GM21528 (cell line): Measurements from ENCODE around the gene UGT1A9.

Source experiments
- ATAC-seq: cut with Tn5 transposase; IDR thresholded peaks from one replicate; pipeline ENCODE4 v1.9.1; 2021; ENCODE audit warnings: mild to moderate bottlenecking, moderate library complexity; ENCODE audit not compliant: unreplicated experiment, low FRiP score

Gene UGT1A9

GRCh38 chr2:233813236-233814055 lies 141.7 kb downstream of the UGT1A9 start:
- ATAC-seq: no peak

- no peak for ATAC-seq
Observed at GRCh38 chr2:233814056-233814835, 142.5 kb downstream of the UGT1A9 start.

DNA sequence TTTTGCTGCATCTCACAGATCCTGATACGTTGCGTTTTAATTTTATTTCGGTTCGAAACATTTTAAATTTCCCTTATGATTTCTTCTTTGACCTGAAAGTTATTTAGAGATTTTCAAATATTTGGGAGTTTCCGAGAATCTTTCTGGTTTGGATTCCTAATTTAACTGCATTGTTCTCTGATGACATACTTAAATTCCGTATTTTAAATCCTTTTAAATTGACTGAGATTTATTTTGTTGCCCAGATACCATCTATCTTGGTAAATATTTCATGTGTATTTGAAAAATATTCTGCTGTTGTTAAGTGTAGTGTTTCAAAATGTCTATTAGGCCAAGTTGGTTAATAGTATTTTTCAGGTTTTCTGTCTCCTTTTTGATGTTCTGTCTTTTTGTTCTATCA lies 144.2 kb downstream of the UGT1A9 start:
- no peak for ATAC-seq

DNA sequence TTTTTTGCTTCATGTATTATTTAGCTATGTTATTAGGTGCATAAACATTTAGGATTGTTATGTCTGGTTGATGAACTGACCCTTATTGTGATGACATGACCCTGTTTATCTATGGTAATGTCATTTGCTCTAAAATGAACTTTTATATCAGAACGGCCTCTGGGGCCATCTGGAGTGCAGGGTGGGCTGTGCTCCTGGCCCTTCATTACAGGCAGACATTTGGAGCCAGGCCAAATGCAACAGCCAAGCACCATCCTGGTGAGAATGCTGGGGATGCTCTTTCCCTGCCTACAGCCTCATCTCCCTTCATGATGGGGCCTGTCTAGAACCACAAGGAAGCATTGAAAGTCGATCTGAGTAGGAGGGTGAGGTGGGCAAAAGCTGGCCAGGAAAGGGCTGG lies 144.6 kb downstream of the UGT1A9 start:
- ATAC-seq: no peak

DNA sequence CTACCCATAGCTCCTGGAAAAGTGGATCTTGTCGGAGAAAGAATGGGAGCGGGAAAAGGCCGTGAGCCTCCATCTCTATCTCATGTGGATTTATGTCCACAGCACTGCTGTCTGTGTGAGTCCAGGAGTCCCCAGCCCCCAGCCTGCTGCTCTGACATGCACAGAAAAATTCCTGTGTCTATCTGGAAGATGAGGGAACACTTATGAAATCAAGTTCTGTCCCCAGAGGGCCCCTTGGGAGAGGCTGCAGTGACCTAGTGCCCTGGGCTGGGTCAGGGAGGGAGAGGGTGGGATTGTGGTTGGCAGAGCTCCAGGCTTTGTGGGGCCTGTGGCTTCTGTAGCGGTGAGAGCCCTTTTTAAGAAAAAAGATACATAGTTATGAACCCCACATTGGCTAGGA lies 145.1 kb downstream of the UGT1A9 start:
- no peak for ATAC-seq

DNA sequence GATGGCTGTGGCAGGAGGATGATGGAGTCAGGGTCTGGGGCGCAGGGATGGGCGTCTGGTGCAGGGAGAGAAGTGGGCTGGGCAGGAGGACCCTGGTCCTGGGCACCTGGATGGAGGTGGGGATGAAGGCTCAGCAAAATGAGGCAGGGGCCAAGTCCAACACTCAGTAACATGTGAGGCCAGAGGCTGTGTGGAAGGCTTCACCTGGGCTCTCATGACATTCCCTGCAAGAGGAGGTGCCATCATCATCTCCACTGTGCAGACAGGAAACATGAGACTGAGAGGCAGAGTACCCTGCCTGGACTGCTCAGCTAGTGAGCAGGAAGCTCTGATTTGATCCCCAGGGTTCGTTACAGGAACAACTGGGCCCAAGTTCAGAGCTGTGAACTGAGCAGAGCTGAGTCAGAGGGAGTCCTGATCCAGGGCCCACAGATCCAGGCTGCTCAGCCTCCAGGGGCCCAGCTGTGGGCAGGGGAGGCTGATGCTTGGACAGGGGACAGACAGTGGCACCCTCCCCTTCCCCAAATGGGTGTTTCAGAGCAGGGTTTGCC lies 145.7 kb downstream of the UGT1A9 start:
- ATAC-seq: no peak

DNA sequence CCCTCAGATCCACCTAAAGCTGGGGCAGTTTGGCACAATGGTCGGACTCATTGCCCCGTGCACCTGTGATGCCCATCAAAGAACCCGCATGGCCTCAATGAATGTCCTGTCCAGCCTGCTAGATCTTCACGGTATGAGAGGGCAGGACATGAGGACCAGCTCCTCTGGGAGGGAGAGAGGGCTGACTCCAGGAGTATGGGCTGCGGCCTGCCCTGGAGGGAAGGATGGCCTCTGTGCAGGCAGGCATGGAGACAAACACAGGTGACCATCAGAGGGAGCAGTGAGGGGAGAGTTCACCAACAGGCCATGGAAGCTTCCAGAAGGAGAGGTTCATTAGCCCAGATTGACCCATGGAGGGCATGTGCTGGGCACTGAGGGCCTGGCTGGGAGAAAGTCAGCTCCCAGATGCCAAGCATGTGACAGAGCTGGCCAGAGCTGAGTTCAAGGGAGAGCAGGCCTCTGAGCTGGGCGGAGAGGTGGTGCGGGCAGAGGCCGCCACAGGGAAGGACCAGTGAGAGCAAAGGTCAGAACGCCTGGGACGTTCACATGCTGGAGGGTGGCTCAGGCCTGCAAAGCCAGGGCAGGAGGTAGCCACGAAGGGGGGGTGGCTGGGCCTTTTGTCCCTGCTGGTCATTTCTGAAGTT lies 146.4 kb downstream of the UGT1A9 start:
- no peak for ATAC-seq

DNA sequence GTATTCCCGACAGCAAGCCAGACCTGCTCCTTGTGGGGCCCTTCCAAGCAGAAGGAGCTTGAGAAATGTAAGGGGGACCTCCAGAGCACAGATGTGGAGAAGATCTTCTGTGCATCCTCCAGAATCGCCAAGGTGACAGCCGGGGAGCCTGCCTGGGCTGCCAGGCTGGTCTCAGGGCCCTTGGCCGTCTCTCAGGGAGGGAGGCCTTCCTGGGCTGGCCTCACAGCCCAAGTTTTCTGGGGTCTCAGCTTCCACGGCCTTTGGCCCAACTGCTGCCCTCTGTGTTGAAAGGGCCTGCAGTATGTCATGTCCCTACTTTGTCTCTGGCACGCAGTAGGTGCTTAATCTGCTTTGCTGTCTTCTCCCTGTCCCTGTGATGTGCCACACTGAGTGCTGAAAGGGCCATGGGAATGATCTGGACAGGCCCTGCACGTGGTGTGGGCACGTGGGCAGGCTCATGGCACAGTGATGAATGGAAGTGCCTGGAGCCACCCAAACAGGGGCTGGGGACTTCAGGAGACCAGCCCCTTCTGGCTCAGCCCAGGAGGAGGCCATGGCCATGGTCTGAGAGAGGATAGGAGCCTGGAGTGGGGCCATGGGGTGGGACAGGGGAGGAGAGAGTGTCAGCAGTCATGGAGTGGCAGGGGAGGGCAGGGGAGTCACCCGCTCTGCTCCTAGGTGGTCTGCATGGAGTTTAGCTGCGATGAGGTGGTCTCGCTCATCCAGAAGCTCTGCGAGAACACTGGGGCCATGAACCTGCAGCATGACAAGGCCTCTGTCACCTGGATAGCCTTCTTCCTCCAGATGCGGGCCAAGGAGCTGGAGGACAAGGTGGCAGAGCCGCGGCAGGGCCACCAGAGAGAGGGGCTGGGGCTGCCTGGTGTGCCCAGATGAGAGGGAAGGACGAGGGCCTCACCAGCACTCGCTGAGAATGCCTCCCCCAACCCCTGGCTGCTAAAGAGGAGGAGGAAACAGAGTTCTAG lies 147.2 kb downstream of the UGT1A9 start:
- no peak for ATAC-seq

DNA sequence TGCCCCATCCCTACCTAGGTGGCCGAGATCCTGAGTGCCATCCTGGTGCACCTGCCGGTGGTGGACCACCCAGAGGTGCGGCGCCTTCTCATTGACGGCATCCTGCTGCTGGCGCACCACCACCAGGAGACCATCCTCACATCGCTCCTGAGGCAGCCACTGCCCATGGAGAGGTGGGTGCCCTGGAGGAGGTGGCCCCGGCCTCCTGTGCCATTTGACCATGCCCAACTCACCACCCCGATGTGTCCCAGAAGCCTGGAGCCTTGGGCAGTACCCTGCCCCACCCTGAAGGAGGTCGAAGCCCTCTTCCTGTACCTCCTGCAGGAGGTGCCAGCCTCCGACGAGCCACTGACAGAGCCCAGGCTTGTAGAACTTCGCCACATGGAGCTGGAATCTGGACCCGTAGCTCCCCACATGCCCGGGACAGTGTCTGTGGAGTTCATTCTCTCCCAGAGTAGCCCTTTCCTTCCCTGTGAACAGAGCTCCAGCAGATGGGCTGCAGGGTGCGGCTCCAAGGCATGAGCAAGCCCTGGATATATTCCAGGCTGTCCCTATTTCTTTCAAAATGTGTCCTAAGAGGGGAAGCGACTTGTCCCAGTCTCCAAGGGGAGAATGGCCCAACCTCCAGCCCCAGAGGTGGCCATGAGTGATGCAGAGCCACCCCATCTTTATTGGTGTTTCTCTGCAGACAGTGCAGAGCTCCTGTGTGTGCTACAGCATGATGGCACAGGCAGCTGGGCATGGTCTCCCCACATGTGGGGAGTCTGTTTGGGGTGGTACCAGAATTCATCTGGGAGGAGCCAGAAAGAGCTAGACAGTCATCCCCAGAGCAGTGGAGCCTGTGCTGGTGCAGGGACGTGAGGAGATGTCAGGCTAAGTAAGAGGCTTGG lies 148.4 kb downstream of the UGT1A9 start:
- ATAC-seq: no peak

GRCh38 chr2:233820774-233821105 lies 149.0 kb downstream of the UGT1A9 start:
- ATAC-seq: no peak

DNA sequence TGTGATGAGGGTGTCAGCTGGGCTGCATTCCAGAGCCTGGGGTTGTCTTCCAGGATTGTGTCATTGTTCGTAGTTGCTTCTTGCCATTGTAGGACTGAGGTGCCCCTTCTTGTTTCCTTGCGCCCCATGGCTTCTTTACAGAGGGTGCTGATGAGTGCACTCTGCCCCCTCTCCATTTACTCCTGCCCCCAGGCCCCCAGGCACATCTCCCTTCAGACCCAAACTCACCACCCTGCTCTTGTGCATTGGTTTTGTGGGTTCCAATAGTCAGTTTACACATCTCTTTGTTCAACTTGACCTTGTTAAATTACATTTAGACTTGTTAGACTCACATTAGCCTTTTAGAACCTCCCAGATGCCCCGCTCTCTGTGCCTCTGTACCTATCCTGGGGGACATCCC lies 149.5 kb downstream of the UGT1A9 start:
- ATAC-seq: no peak

DNA sequence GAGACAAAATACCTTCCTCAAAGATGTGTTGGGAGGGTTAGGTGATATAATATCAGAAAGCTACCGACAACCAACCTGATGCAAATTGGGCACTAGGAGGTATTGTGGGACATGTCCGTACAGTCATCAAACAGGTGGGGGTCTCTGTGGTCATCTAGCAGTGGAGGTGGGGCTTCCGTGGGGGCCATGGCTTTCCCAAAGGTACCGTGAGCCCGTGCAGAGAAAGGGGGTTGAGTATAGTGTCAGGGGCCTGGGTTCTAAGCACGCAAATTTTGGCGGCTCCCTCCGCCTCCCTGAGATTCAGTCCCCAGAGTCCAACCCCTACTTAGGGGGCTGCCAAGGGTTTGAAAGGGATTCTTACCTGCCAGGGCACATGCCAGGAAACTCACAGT lies 150.0 kb downstream of the UGT1A9 start:
- ATAC-seq: no peak

DNA sequence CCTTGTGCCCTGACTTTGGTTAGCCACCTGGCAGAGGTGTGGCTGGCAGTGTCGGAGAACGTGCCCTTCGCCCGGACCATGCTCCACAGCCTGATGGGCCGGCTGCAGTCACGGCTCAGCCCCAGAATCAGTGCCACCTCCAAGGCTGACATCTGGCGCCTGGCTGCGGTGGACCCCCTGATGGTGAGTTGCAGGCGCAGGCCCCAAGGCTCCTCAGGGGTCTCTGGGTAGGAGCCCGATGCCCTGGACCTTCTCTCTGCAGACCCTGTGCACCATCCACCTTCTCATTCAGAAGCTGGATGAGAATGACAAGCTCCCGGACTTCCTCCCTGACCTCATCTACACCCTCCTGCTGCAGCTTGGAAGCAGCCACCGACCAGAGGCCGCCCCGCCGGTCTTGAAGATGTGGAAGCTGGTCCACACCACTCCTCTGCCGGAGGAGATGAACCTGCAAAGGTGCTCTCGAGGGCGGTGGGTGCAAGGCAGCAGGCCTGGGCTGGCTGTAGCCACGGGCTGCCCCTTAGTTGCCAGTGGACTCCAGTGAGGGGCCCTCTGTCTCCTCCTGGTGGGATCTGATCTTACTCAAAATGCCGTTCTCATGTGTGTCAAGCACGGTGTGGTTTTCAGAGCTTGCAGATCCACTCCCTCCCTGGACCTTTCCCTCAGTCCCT lies 150.5 kb downstream of the UGT1A9 start:
- no peak for ATAC-seq
